Measurements from ENCODE around the gene TENM4. TPM values are rescaled to one million over a fixed set of nuclear protein-coding genes. Genes with fewer than 3 reads are reported as not detected.

TENM4 gene
- total RNA-seq, 4 donors from 2014 or later: 1.1 to 2.7 (median 2.0) TPM

- Histone ChIP-seq H3K27me3 (no peaks in the 10 kb centered on the region), H3K9me3 (no peaks in the 10 kb centered on the region), H3K36me3 (no peaks in the 10 kb centered on the region), H3K4me1 (no peaks in the 10 kb centered on the region), H3K4me3 (no peak overlapping the region), H3K27ac (no peak overlapping the region)
- DNase-seq: no peak
- TF ChIP-seq CTCF (IDR thresholded peaks at IDR 0.05) (no peak), POLR2A (IDR thresholded peaks at IDR 0.05) (no peak)
These were observed 69.1 kb downstream of the TENM4 start for GRCh38 chr11:79371724-79372123.

- H3K9me3 ChIP-seq: no peaks in the 10 kb centered on the region
- no peak for DNase-seq
- H3K27me3 ChIP-seq: no peaks in the 10 kb centered on the region
- no peak overlapping the region for H3K4me3 ChIP-seq
- no peaks in the 10 kb centered on the region for H3K36me3 ChIP-seq
- no peak overlapping the region for H3K27ac ChIP-seq
- no peaks in the 10 kb centered on the region for H3K4me1 ChIP-seq
- TF ChIP-seq POLR2A (IDR thresholded peaks at IDR 0.05): no peak
- TF ChIP-seq CTCF (IDR thresholded peaks at IDR 0.05): no peak
These were observed 69.7 kb downstream of the TENM4 start for GRCh38 chr11:79371152-79371551.

GRCh38 chr11:79369055-79369454 is 71.8 kb downstream of the TENM4 start:
- no peaks in the 10 kb centered on the region for H3K36me3 ChIP-seq
- no peaks in the 10 kb centered on the region for H3K4me1 ChIP-seq
- no peak for TF ChIP-seq CTCF (IDR thresholded peaks at IDR 0.05)
- no peak for TF ChIP-seq POLR2A (IDR thresholded peaks at IDR 0.05)
- no peak overlapping the region for H3K4me3 ChIP-seq
- no peak for DNase-seq
- H3K9me3 ChIP-seq: no peaks in the 10 kb centered on the region
- H3K27ac ChIP-seq: no peak overlapping the region
- H3K27me3 ChIP-seq: no peaks in the 10 kb centered on the region

GRCh38 chr11:79367844-79368243 is 73.0 kb downstream of the TENM4 start:
- H3K4me3 ChIP-seq: no peak overlapping the region
- H3K36me3 ChIP-seq: no peaks in the 10 kb centered on the region
- DNase-seq: no peak
- no peaks in the 10 kb centered on the region for H3K27me3 ChIP-seq
- H3K4me1 ChIP-seq: no peaks in the 10 kb centered on the region
- H3K9me3 ChIP-seq: no peaks in the 10 kb centered on the region
- TF ChIP-seq POLR2A (IDR thresholded peaks at IDR 0.05): no peak
- TF ChIP-seq CTCF (IDR thresholded peaks at IDR 0.05): no peak
- H3K27ac ChIP-seq: no peak overlapping the region

- Histone ChIP-seq H3K27me3 (no peaks in the 10 kb centered on the region), H3K27ac (no peak overlapping the region), H3K4me3 (no peak overlapping the region), H3K9me3 (no peaks in the 10 kb centered on the region), H3K4me1 (no peaks in the 10 kb centered on the region), H3K36me3 (no peaks in the 10 kb centered on the region)
- TF ChIP-seq POLR2A (IDR thresholded peaks at IDR 0.05) (no peak), CTCF (IDR thresholded peaks at IDR 0.05) (no peak)
- no peak for DNase-seq
These were observed 74.6 kb downstream of the TENM4 start for GRCh38 chr11:79366218-79366617.

- no peak overlapping the region for H3K4me3 ChIP-seq
- H3K4me1 ChIP-seq: no peaks in the 10 kb centered on the region
- DNase-seq: no peak
- no peak overlapping the region for H3K27ac ChIP-seq
- H3K9me3 ChIP-seq: no peaks in the 10 kb centered on the region
- no peaks in the 10 kb centered on the region for H3K27me3 ChIP-seq
- no peaks in the 10 kb centered on the region for H3K36me3 ChIP-seq
- TF ChIP-seq CTCF (IDR thresholded peaks at IDR 0.05) (no peak), POLR2A (IDR thresholded peaks at IDR 0.05) (no peak)
These were observed 76.9 kb downstream of the TENM4 start for GRCh38 chr11:79363861-79364378.

All from Peyer's patch (tissue), 4 donors.